SK-N-MC (cell line): ENCODE data around the gene FAM149A.

Experiments used
- EZH2 ChIP-seq: fragments of 200-600 bp; sonication (generic); IDR thresholded peaks from one replicate; pipeline ENCODE4 v1.6.1; 2017; ENCODE audit warnings: antibody characterized with exemption
- FOXP2 ChIP-seq: optimal IDR thresholded peaks from 2 replicates; pipeline ENCODE3; 2011; ENCODE audit warnings: mild to moderate bottlenecking, moderate library complexity; ENCODE audit not compliant: insufficient read depth; ENCODE audit errors: extremely low read length, control extremely low read depth
- POLR2AphosphoS5 ChIP-seq: IDR thresholded peaks from 2 replicates; pipeline ENCODE4 v1.6.1; 2012; ENCODE audit warnings: mild to moderate bottlenecking, low read depth, low read length, borderline replicate concordance

DNA sequence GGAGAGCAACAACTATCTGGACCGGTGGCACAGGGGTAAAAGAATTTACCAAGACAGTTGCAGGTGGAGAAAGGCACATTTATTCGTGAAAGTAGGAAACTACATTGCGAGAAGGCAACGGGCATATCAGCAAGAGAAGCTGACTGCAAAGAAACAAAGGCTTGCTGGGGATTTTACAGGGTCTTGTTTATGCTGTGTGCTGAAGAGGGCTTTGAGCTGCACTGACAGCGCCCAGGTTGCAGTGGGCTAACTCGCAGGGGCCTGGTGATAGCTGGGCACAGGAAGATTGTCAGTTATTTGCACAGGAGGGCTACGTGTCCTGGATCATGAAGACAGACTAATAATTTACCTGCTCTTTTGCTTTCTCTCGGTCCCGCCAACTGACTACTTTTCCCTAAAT lies 24.8 kb upstream of the FAM149A start:
- TF ChIP-seq EZH2 (no peak), POLR2AphosphoS5 (no peak), FOXP2 (no peak)
